ENCODE measurements around the gene BAG5.

DNA sequence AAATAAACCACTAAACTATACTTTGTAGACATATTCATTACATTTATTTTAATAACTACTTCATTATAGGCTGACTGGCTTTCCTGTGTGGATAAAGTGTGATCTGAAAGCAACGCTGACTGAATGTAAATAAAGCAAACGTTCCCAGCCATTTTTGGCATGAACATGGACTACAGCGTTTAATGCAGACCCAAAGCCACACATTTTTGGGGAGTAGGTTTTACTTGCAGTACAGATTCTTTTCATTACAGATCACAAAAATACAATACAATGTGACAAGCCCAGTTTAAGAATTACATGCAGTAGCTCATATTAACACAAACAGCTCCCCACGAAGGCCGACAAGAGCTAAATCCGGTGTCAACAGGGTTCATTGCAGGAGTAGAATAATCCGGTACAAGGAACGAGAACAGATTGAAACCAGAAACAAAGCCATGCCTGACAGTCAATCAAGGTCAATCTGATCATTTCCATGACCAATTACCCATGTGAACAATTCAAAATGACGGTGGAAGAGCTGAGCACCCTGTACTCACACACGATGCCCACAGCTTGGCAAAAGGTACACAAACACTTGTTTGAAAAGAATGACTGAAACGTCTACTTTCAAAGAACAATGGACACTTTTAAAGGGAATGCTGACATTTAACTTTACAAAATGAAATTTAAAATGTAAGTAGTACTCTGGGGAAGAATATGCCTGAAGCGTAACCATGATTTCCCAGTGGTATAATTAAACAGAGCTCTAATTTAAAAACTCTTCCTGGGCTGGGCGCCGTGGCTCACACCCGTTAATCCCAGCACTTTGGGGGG lies 5.3 kb downstream of the BAG5 start:
- TF ChIP-seq CEBPB (IDR thresholded peaks at IDR 0.05; ENCODE audit: low read depth, low read length) (no peak), EZH2 (IDR thresholded peaks at IDR 0.05; ENCODE audit: low read depth, low read length, severe bottlenecking) (no peak), CREB1 (IDR thresholded peaks at IDR 0.05) (no peak), JUND (IDR thresholded peaks at IDR 0.05; ENCODE audit: low read length) (no peak), POLR2A (IDR thresholded peaks at IDR 0.05; ENCODE audit: control extremely low read depth in 1 of 2, low read depth in 2 of 2, low read length in 2 of 2) (no peak), SAP30 (IDR thresholded peaks at IDR 0.05; ENCODE audit: insufficient read depth, insufficient replicate concordance, low read length) (no peak), EP300 (IDR thresholded peaks at IDR 0.05; ENCODE audit: borderline replicate concordance in 1 of 2, low read depth in 2 of 2, low read length in 2 of 2) (no peak)
- TF ChIP-seq, protein P1, sequence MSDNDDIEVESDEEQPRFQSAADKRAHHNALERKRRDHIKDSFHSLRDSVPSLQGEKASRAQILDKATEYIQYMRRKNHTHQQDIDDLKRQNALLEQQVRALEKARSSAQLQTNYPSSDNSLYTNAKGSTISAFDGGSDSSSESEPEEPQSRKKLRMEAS (IDR thresholded peaks at IDR 0.05), result no peak
- TF ChIP-seq, protein P2, sequence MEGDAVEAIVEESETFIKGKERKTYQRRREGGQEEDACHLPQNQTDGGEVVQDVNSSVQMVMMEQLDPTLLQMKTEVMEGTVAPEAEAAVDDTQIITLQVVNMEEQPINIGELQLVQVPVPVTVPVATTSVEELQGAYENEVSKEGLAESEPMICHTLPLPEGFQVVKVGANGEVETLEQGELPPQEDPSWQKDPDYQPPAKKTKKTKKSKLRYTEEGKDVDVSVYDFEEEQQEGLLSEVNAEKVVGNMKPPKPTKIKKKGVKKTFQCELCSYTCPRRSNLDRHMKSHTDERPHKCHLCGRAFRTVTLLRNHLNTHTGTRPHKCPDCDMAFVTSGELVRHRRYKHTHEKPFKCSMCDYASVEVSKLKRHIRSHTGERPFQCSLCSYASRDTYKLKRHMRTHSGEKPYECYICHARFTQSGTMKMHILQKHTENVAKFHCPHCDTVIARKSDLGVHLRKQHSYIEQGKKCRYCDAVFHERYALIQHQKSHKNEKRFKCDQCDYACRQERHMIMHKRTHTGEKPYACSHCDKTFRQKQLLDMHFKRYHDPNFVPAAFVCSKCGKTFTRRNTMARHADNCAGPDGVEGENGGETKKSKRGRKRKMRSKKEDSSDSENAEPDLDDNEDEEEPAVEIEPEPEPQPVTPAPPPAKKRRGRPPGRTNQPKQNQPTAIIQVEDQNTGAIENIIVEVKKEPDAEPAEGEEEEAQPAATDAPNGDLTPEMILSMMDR (IDR thresholded peaks at IDR 0.05; ENCODE audit: control extremely low read depth in 1 of 3, insufficient read depth in 1 of 3, low read depth in 1 of 3, low read length in 3 of 3), result no peak
- TF ChIP-seq, protein P3, sequence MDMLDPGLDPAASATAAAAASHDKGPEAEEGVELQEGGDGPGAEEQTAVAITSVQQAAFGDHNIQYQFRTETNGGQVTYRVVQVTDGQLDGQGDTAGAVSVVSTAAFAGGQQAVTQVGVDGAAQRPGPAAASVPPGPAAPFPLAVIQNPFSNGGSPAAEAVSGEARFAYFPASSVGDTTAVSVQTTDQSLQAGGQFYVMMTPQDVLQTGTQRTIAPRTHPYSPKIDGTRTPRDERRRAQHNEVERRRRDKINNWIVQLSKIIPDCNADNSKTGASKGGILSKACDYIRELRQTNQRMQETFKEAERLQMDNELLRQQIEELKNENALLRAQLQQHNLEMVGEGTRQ (IDR thresholded peaks at IDR 0.05; ENCODE audit: low read length), result no peak

All from H1 (cell line).